ENCODE measurements around the gene YIPF3.
A peak's percentile ranks its signal among the peaks of the same experiment; 100 is the strongest.

The YIPF3 gene

DNA sequence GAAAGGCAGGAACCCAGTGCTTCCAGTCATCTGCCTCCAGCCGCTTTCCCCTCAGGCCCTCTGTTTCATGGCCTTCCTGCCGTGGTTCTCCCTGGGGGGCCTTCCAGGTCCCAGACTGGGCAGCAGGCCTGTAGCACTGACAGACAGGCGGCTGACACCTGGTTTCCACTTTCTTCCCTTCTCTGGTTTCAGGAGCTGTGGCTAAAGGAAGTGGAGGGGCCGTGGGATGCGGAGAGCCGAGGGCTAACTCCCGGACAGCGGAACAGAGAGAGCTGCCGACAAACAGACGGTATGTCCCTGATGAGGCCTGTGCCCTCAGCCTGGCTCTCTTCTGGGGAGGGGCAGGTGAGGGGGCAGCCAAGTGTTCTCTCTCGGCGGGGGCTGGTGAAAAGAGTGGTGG is 19.0 kb downstream of the YIPF3 start:
- no peak for ATAC-seq
- no peak for TF ChIP-seq PPARA (CRISPR knock-in tag; IDR thresholded peaks at IDR 0.05; ENCODE audit: borderline replicate concordance)
- no peak for TF ChIP-seq CSDC2 (CRISPR knock-in tag; IDR thresholded peaks at IDR 0.05)
- no peak for TF ChIP-seq TCF4 (CRISPR knock-in tag; IDR thresholded peaks at IDR 0.05; ENCODE audit: borderline replicate concordance)
- TF ChIP-seq ZC3H10 (CRISPR knock-in tag; IDR thresholded peaks at IDR 0.05), result no peak
- TF ChIP-seq GLIS3 (CRISPR knock-in tag; IDR thresholded peaks at IDR 0.05), result no peak
- TF ChIP-seq ESRRG (CRISPR knock-in tag; IDR thresholded peaks at IDR 0.05), result no peak
- TF ChIP-seq SNAI2 (CRISPR knock-in tag; IDR thresholded peaks at IDR 0.05), result no peak
- TF ChIP-seq, protein P1, sequence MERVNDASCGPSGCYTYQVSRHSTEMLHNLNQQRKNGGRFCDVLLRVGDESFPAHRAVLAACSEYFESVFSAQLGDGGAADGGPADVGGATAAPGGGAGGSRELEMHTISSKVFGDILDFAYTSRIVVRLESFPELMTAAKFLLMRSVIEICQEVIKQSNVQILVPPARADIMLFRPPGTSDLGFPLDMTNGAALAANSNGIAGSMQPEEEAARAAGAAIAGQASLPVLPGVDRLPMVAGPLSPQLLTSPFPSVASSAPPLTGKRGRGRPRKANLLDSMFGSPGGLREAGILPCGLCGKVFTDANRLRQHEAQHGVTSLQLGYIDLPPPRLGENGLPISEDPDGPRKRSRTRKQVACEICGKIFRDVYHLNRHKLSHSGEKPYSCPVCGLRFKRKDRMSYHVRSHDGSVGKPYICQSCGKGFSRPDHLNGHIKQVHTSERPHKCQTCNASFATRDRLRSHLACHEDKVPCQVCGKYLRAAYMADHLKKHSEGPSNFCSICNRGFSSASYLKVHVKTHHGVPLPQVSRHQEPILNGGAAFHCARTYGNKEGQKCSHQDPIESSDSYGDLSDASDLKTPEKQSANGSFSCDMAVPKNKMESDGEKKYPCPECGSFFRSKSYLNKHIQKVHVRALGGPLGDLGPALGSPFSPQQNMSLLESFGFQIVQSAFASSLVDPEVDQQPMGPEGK (CRISPR knock-in tag; IDR thresholded peaks at IDR 0.05; ENCODE audit: borderline replicate concordance), result no peak
- no peak for TF ChIP-seq ZFP30 (CRISPR knock-in tag; IDR thresholded peaks at IDR 0.05)
- TF ChIP-seq TOX (CRISPR knock-in tag; IDR thresholded peaks at IDR 0.05; ENCODE audit: borderline replicate concordance), result no peak
- TF ChIP-seq ISL1 (CRISPR knock-in tag; IDR thresholded peaks at IDR 0.05), result no peak
- no peak for TF ChIP-seq ZNF565 (CRISPR knock-in tag; conservative IDR thresholded peaks at IDR 0.05; ENCODE audit: low read depth)

DNA sequence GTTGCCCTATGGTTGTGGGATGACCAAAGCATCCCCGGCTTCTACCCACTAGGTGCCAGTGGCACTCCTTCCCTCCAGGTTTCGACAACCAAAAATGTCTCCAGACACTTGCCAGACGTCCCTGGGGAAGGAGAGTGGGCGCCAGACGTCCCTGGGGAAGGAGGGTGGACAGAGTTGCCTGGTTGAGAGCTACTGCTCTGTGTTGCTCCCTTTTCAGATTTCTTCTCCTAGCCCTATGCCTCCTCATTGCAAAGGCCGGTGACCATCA is 19.7 kb downstream of the YIPF3 start:
- no peak for ATAC-seq
- TF ChIP-seq ZFP30 (CRISPR knock-in tag; IDR thresholded peaks at IDR 0.05) (no peak), TOX (CRISPR knock-in tag; IDR thresholded peaks at IDR 0.05; ENCODE audit: borderline replicate concordance) (no peak), RARB (CRISPR knock-in tag; IDR thresholded peaks at IDR 0.05) (no peak), ZNF8 (CRISPR knock-in tag; IDR thresholded peaks at IDR 0.05) (no peak)
- TF ChIP-seq, protein P1 (CRISPR knock-in tag; IDR thresholded peaks at IDR 0.05; ENCODE audit: borderline replicate concordance), result no peak

DNA sequence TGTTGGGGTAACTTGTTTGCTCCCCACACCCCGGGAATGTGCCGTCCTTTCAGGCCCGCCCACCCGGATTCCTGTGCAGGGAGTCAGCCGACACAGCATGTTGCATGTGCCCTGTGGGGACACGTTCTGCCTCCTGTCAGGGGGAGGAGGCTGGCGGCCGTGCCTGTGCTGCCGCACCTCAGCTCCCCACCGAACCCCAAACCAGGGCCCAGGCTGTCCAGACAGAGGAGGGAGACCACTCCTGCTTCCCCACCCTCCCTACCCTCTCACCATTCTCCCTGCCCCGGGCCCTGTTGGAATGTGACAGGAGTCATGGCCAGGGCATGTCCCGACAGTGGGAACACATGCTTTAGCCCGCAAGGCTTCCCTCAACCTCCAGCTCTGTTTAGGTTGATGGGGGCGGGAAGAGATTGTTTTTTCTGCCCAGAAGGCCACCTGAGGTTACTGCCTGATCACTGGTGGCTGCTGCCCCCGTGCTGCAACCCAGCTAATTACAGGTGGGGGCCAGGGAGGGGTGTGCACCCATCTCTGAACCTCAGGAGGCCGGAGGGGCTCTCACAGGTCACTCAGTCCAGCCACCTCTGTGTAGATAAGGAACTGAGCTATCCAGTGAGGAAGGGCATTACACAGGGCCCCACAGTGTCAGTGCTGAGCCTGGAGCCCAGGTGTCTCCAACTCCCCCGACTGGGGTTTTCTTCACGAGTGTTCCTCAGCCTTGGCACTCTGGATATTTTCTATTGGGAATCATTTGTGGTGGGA is 20.2 kb downstream of the YIPF3 start:
- ATAC-seq, result peak; percentile 53
- TF ChIP-seq ZNF70 (CRISPR knock-in tag; IDR thresholded peaks at IDR 0.05) (no peak), RARB (CRISPR knock-in tag; IDR thresholded peaks at IDR 0.05) (no peak), GLIS3 (CRISPR knock-in tag; IDR thresholded peaks at IDR 0.05) (no peak), ESRRG (CRISPR knock-in tag; IDR thresholded peaks at IDR 0.05) (no peak), ZFP30 (CRISPR knock-in tag; IDR thresholded peaks at IDR 0.05) (no peak), PPARA (CRISPR knock-in tag; IDR thresholded peaks at IDR 0.05; ENCODE audit: borderline replicate concordance) (no peak), ZNF8 (CRISPR knock-in tag; IDR thresholded peaks at IDR 0.05) (no peak), ZNF565 (CRISPR knock-in tag; conservative IDR thresholded peaks at IDR 0.05; ENCODE audit: low read depth) (no peak), BACH2 (CRISPR knock-in tag; IDR thresholded peaks at IDR 0.05; ENCODE audit: borderline replicate concordance) (no peak), ISL1 (CRISPR knock-in tag; IDR thresholded peaks at IDR 0.05) (no peak), ZFP3 (CRISPR knock-in tag; IDR thresholded peaks at IDR 0.05) (no peak), TCF4 (CRISPR knock-in tag; IDR thresholded peaks at IDR 0.05; ENCODE audit: borderline replicate concordance) (no peak), OSR1 (CRISPR knock-in tag; IDR thresholded peaks at IDR 0.05) (no peak)
- TF ChIP-seq, protein P2, sequence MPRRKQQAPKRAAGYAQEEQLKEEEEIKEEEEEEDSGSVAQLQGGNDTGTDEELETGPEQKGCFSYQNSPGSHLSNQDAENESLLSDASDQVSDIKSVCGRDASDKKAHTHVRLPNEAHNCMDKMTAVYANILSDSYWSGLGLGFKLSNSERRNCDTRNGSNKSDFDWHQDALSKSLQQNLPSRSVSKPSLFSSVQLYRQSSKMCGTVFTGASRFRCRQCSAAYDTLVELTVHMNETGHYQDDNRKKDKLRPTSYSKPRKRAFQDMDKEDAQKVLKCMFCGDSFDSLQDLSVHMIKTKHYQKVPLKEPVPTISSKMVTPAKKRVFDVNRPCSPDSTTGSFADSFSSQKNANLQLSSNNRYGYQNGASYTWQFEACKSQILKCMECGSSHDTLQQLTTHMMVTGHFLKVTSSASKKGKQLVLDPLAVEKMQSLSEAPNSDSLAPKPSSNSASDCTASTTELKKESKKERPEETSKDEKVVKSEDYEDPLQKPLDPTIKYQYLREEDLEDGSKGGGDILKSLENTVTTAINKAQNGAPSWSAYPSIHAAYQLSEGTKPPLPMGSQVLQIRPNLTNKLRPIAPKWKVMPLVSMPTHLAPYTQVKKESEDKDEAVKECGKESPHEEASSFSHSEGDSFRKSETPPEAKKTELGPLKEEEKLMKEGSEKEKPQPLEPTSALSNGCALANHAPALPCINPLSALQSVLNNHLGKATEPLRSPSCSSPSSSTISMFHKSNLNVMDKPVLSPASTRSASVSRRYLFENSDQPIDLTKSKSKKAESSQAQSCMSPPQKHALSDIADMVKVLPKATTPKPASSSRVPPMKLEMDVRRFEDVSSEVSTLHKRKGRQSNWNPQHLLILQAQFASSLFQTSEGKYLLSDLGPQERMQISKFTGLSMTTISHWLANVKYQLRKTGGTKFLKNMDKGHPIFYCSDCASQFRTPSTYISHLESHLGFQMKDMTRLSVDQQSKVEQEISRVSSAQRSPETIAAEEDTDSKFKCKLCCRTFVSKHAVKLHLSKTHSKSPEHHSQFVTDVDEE (CRISPR knock-in tag; IDR thresholded peaks at IDR 0.05), result no peak
- TF ChIP-seq, protein P3, sequence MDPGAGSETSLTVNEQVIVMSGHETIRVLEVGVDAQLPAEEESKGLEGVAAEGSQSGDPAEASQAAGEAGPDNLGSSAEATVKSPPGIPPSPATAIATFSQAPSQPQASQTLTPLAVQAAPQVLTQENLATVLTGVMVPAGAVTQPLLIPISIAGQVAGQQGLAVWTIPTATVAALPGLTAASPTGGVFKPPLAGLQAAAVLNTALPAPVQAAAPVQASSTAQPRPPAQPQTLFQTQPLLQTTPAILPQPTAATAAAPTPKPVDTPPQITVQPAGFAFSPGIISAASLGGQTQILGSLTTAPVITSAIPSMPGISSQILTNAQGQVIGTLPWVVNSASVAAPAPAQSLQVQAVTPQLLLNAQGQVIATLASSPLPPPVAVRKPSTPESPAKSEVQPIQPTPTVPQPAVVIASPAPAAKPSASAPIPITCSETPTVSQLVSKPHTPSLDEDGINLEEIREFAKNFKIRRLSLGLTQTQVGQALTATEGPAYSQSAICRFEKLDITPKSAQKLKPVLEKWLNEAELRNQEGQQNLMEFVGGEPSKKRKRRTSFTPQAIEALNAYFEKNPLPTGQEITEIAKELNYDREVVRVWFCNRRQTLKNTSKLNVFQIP (CRISPR knock-in tag; IDR thresholded peaks at IDR 0.05; ENCODE audit: borderline replicate concordance, low read depth), result no peak
- TF ChIP-seq, protein P4, sequence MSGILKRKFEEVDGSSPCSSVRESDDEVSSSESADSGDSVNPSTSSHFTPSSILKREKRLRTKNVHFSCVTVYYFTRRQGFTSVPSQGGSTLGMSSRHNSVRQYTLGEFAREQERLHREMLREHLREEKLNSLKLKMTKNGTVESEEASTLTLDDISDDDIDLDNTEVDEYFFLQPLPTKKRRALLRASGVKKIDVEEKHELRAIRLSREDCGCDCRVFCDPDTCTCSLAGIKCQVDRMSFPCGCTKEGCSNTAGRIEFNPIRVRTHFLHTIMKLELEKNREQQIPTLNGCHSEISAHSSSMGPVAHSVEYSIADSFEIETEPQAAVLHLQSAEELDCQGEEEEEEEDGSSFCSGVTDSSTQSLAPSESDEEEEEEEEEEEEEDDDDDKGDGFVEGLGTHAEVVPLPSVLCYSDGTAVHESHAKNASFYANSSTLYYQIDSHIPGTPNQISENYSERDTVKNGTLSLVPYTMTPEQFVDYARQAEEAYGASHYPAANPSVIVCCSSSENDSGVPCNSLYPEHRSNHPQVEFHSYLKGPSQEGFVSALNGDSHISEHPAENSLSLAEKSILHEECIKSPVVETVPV (CRISPR knock-in tag; IDR thresholded peaks at IDR 0.05), result no peak
- TF ChIP-seq, protein P1 (CRISPR knock-in tag; IDR thresholded peaks at IDR 0.05; ENCODE audit: borderline replicate concordance), result no peak

Data from SK-N-SH treated with all-trans-retinoic acid at 6 μM for 48 hours (cell line).